IMR-90 (cell line): ENCODE measurements around the gene KRT39. TPM values are rescaled to one million over a fixed set of nuclear protein-coding genes. Genes with fewer than 3 reads are reported as not detected.

Experiments
- ATAC-seq: fragments of 200-7000 bp; cut with Tn5 transposase; 2 replicates; pipeline ENCODE4 v1.9.1; 2020; ENCODE audit warnings: low read depth, mild to moderate bottlenecking, moderate library complexity
- BruUV-seq: library from RNA; stranded (reverse); fragments of 400-500 nt; replicated peaks from 2 replicates; lab custom pipeline; 2021; lab: Mats Ljungman, UMichigan
- CTCF ChIA-PET: fragments of 300-600 bp; formaldehyde crosslinking; extraction: SDS; loops from one replicate; lab custom pipeline; 2021; ENCODE audit warnings: antibody characterized with exemption; lab: Yijun Ruan, JAX
- POLR2A ChIA-PET: fragments of 300-600 bp; sonication (Branson Sonifier 250); formaldehyde crosslinking; loops from one replicate; lab custom pipeline; 2022; ENCODE audit warnings: antibody characterized with exemption; ENCODE audit not compliant: unreplicated experiment; lab: Charles Lee
- DNase-seq: peaks from one replicate; pipeline ENCODE4 v3.0.0; 2013
- H2AFZ ChIP-seq: replicated peaks from 2 replicates; pipeline ENCODE3; 2013; ENCODE audit warnings: low read length, mild to moderate bottlenecking; ENCODE audit not compliant: poor library complexity
- H2AK5ac ChIP-seq: 2 replicates; pipeline ENCODE4 v1.6.1; 2013; ENCODE audit warnings: low read depth, low read length, inconsistent platforms
- H2AK9ac ChIP-seq: replicated peaks from 2 replicates; pipeline ENCODE3; 2013; ENCODE audit warnings: mild to moderate bottlenecking, low read depth, low read length, moderate library complexity; ENCODE audit not compliant: poor library complexity
- H2BK120ac ChIP-seq: 2 replicates; pipeline ENCODE4 v1.6.1; 2013; ENCODE audit warnings: low read depth, low read length, inconsistent platforms
- H2BK15ac ChIP-seq: 3 replicates; pipeline ENCODE4 v1.6.1; 2013; ENCODE audit warnings: low read depth, low read length, inconsistent platforms
- H2BK20ac ChIP-seq: 2 replicates; pipeline ENCODE4 v1.6.1; 2013; ENCODE audit warnings: low read depth, mild to moderate bottlenecking, inconsistent platforms, low read length, moderate library complexity
- H2BK5ac ChIP-seq: 2 replicates; pipeline ENCODE4 v1.6.1; 2013; ENCODE audit warnings: mild to moderate bottlenecking, low read depth, low read length, inconsistent platforms; ENCODE audit not compliant: poor library complexity, severe bottlenecking
- H3K14ac ChIP-seq: replicated peaks from 2 replicates; pipeline ENCODE4 v1.6.1; 2013; ENCODE audit warnings: low read depth, low read length, inconsistent platforms
- H3K18ac ChIP-seq: 2 replicates; pipeline ENCODE4 v1.6.1; 2013; ENCODE audit warnings: low read depth, low read length, control low read depth
- H3K23ac ChIP-seq: 2 replicates; pipeline ENCODE4 v1.6.1; 2013; ENCODE audit warnings: low read depth, low read length, inconsistent platforms
- H3K27ac ChIP-seq: 2 replicates; pipeline ENCODE4 v1.5.1; 2013; ENCODE audit warnings: mild to moderate bottlenecking, control low read depth, low read length; ENCODE audit not compliant: insufficient read depth
- H3K27me3 ChIP-seq: 2 replicates; pipeline ENCODE4 v1.6.1; 2013; ENCODE audit warnings: low read length; ENCODE audit not compliant: control insufficient read depth, insufficient read depth
- H3K36me3 ChIP-seq: 2 replicates; pipeline ENCODE4 v1.6.1; 2013; ENCODE audit warnings: low read length, mixed read lengths; ENCODE audit not compliant: control insufficient read depth, insufficient read depth
- H3K4ac ChIP-seq: 2 replicates; pipeline ENCODE4 v1.6.1; 2013; ENCODE audit warnings: low read depth, low read length, inconsistent platforms
- H3K4me1 ChIP-seq: 2 replicates; pipeline ENCODE4 v1.6.1; 2013; ENCODE audit warnings: low read length, mixed read lengths; ENCODE audit not compliant: control insufficient read depth, insufficient read depth
- H3K4me2 ChIP-seq: 2 replicates; pipeline ENCODE4 v1.6.1; 2013; ENCODE audit warnings: low read depth, mild to moderate bottlenecking, control low read depth, low read length, moderate library complexity
- H3K4me3 ChIP-seq: 2 replicates; pipeline ENCODE4 v1.5.1; 2013; ENCODE audit warnings: low read depth, mild to moderate bottlenecking, control low read depth, low read length, moderate library complexity; ENCODE audit not compliant: insufficient read depth
- H3K56ac ChIP-seq: 2 replicates; pipeline ENCODE4 v1.6.1; 2013; ENCODE audit warnings: low read length, inconsistent platforms; ENCODE audit not compliant: insufficient read depth; ENCODE audit errors: extremely low read depth
- H3K79me1 ChIP-seq, 2 experiments: 2 replicates each; pipeline ENCODE4 v1.6.1; 2013; ENCODE audit warnings: low read length in 2 of 2, inconsistent platforms in 1 of 2, low read depth in 1 of 2
- H3K9ac ChIP-seq: 2 replicates; pipeline ENCODE4 v1.6.1; 2013; ENCODE audit warnings: low read depth, low read length, control low read depth
- H3K9me1 ChIP-seq: 2 replicates; pipeline ENCODE4 v1.6.1; 2013; ENCODE audit warnings: low read length, inconsistent platforms; ENCODE audit not compliant: insufficient read depth
- H3K9me3 ChIP-seq: 2 replicates; pipeline ENCODE4 v1.6.1; 2013; ENCODE audit warnings: low read length; ENCODE audit not compliant: control insufficient read depth, insufficient read depth
- H4K20me1 ChIP-seq: 2 replicates; pipeline ENCODE4 v1.6.1; 2013; ENCODE audit warnings: low read length, inconsistent platforms; ENCODE audit not compliant: insufficient read depth
- H4K5ac ChIP-seq: 2 replicates; pipeline ENCODE4 v1.6.1; 2013; ENCODE audit warnings: mild to moderate bottlenecking, low read depth, low read length, control low read depth
- H4K8ac ChIP-seq, 2 experiments: 2 replicates each; pipeline ENCODE4 v1.6.1; 2013; ENCODE audit warnings: low read depth in 2 of 2, low read length in 2 of 2, control low read depth in 1 of 2, inconsistent platforms in 1 of 2
- H4K91ac ChIP-seq: 2 replicates; pipeline ENCODE4 v1.6.1; 2013; ENCODE audit warnings: low read depth, low read length, inconsistent platforms; ENCODE audit not compliant: insufficient read depth
- BHLHE40 ChIP-seq: fragments of 150-350 bp; IDR thresholded peaks from 2 replicates; pipeline ENCODE4 v1.6.1; 2016; ENCODE audit warnings: mild to moderate bottlenecking, low read depth, low read length
- CEBPB ChIP-seq: IDR thresholded peaks from 2 replicates; pipeline ENCODE4 v1.6.1; 2012; ENCODE audit warnings: low read depth, low read length, improper control_type of control experiment
- CHD1 ChIP-seq: IDR thresholded peaks from 2 replicates; pipeline ENCODE4 v1.6.1; 2012; ENCODE audit warnings: low read depth, low read length, improper control_type of control experiment
- ELK1 ChIP-seq: fragments of 150-350 bp; IDR thresholded peaks from 2 replicates; pipeline ENCODE4 v1.6.1; 2016; ENCODE audit warnings: low read depth, mild to moderate bottlenecking, low read length, moderate library complexity, borderline replicate concordance
- FOS ChIP-seq: fragments of 150-350 bp; IDR thresholded peaks from 2 replicates; pipeline ENCODE4 v1.6.1; 2016; ENCODE audit warnings: low read depth, low read length
- MAFK ChIP-seq: IDR thresholded peaks from 2 replicates; pipeline ENCODE4 v1.6.1; 2012; ENCODE audit warnings: low read depth, low read length, improper control_type of control experiment
- MAZ ChIP-seq: IDR thresholded peaks from 2 replicates; pipeline ENCODE4 v1.6.1; 2012; ENCODE audit warnings: low read depth, mild to moderate bottlenecking, low read length, improper control_type of control experiment, moderate library complexity, borderline replicate concordance
- MXI1 ChIP-seq: IDR thresholded peaks from 2 replicates; pipeline ENCODE4 v1.6.1; 2012; ENCODE audit warnings: low read depth, mild to moderate bottlenecking, low read length, moderate library complexity, borderline replicate concordance
- NFE2L2 ChIP-seq: fragments of 150-350 bp; IDR thresholded peaks from 2 replicates; pipeline ENCODE4 v1.6.1; 2016; ENCODE audit warnings: low read depth, mild to moderate bottlenecking, low read length
- POLR2A ChIP-seq: IDR thresholded peaks from 2 replicates; pipeline ENCODE4 v1.6.1; 2012; ENCODE audit warnings: mild to moderate bottlenecking, low read depth, low read length
- RAD21 ChIP-seq: IDR thresholded peaks from 2 replicates; pipeline ENCODE4 v1.6.1; 2012; ENCODE audit warnings: low read length, improper control_type of control experiment
- RCOR1 ChIP-seq: IDR thresholded peaks from 2 replicates; pipeline ENCODE4 v1.6.1; 2012; ENCODE audit warnings: mild to moderate bottlenecking, low read length, improper control_type of control experiment; ENCODE audit not compliant: insufficient replicate concordance
- RFX5 ChIP-seq: IDR thresholded peaks from 2 replicates; pipeline ENCODE4 v1.8.0; 2012; ENCODE audit warnings: low read depth, mild to moderate bottlenecking, low read length, moderate library complexity
- WGBS, 2 experiments: methylation state at CpG; one replicate each; pipeline versions ENCODE4 v1.1.5 to v1.1.7; 2013; ENCODE audit warnings: missing lambda C conversion rate in 2 of 2; ENCODE audit not compliant: insufficient read length in 1 of 2; ENCODE audit errors: extremely low coverage in 2 of 2; 5-methylcytosine and 5-hydroxymethylcytosine counted together
- dilution Hi-C: fragments of 300-500 bp; cut with HindIII; formaldehyde crosslinking; loops from one replicate; pipeline ENCODE4 v1.14.3; 2018; ENCODE audit warnings: low sequenced_read_pairs; ENCODE audit not compliant: unreplicated experiment
- in situ Hi-C: fragments of 300-500 bp; cut with MboI; formaldehyde crosslinking; loops from 3 replicates; pipeline ENCODE4 v1.14.3; 2019; ENCODE audit warnings: low sequenced_read_pairs, inconsistent platforms, mixed read lengths
- intact Hi-C: fragments of 100-400 bp; cut with micrococcal nuclease; formaldehyde crosslinking; loops from 2 replicates; pipeline ENCODE4 v1.10.0; 2022
- polyA plus RNA-seq, 3 experiments: library from polyadenylated mRNA; depleted of rRNA; stranded (reverse); fragments of >200 nt; gene quantifications; 2 replicates each; pipeline ENCODE4 v1.2.3, GENCODE V29; 2012; ENCODE audit warnings: low replicate concordance in 1 of 3
- total RNA-seq: library from RNA; depleted of rRNA; stranded (reverse); fragments of >200 nt; gene quantifications from 2 replicates; pipeline ENCODE4 v1.2.3, GENCODE V29; 2012
- TF ChIP-seq, protein P1 (sequence below): fragments of 150-350 bp; IDR thresholded peaks from 2 replicates; pipeline ENCODE4 v1.6.1; 2017; ENCODE audit warnings: mild to moderate bottlenecking, antibody characterized with exemption, low read length, low read depth

The KRT39 gene
- total and polyA plus RNA-seq, 2 of the 4 experiments (the other 2 are of a cell fraction), result 0.15 TPM; not detected in 1

GRCh38 chr17:41009936-41010335, 43.2 kb upstream of the KRT39 start:
- Histone ChIP-seq H3K4me2 (no peak overlapping the region), H3K23ac (no peak overlapping the region), H3K4me1 (peaks cover 1% of the 10 kb centered on the region; the same call in 1 of the 2 replicates), H3K9me3 (no peaks in the 10 kb centered on the region), H3K56ac (no peak overlapping the region), H4K8ac (no peak overlapping the region), H2AK9ac (no peak overlapping the region), H2BK15ac (no peak overlapping the region), H4K5ac (no peak overlapping the region), H2BK20ac (no peak overlapping the region), H3K14ac (no peak overlapping the region), H3K79me1 (no peaks in the 10 kb centered on the region), H3K18ac (no peak overlapping the region), H4K91ac (no peak overlapping the region), H2AK5ac (no peak overlapping the region), H3K4ac (no peak overlapping the region), H3K36me3 (no peaks in the 10 kb centered on the region), H3K27me3 (no peaks in the 10 kb centered on the region), H3K9me1 (no peaks in the 10 kb centered on the region; the same call in 1 of the 2 replicates), H4K20me1 (no peaks in the 10 kb centered on the region), H3K9ac (no peak overlapping the region), H3K27ac (no peak overlapping the region), H2BK5ac (no peak overlapping the region), H3K4me3 (no peak overlapping the region), H2AFZ (no peak overlapping the region), H2BK120ac (no peak overlapping the region)
- DNase-seq, result no peak
- dilution Hi-C loops (no loop called here), in situ Hi-C loops (no loop called here), intact Hi-C loops (no loop called here)
- TF ChIP-seq CHD1 (no peak), RAD21 (no peak), NFE2L2 (no peak), POLR2A (no peak), CEBPB (no peak), MAFK (no peak), RFX5 (no peak), MAZ (no peak), RCOR1 (no peak), ELK1 (no peak), BHLHE40 (no peak), MXI1 (no peak), FOS (no peak)
- TF ChIP-seq, protein P1, sequence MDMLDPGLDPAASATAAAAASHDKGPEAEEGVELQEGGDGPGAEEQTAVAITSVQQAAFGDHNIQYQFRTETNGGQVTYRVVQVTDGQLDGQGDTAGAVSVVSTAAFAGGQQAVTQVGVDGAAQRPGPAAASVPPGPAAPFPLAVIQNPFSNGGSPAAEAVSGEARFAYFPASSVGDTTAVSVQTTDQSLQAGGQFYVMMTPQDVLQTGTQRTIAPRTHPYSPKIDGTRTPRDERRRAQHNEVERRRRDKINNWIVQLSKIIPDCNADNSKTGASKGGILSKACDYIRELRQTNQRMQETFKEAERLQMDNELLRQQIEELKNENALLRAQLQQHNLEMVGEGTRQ, result no peak
- POLR2A ChIA-PET, result no interaction called here
- WGBS, 2 experiments, result no CpG with 5 or more reads among the region's 1 CpG
- ATAC-seq, result no peak
- BruUV-seq, result no TSS peak
- CTCF ChIA-PET, result interaction anchor here (0.9 kb wide), 1 partner anchor 11 kb away, joined by 3 read pairs; no protein-coding TSS in a partner anchor
